Retinal pigment epithelial cell (primary cell): ENCODE data around the gene IQCN.
A peak's percentile ranks its signal among the peaks of the same experiment; 100 is the strongest.

ENCODE experiments used
- DNase-seq: peaks from one replicate; pipeline ENCODE4 v3.0.0-alpha.2; 2010; ENCODE audit warnings: low read depth
- H3K4me3 ChIP-seq: 2 replicates; pipeline ENCODE4 v1.5.1; 2011; ENCODE audit warnings: mild to moderate bottlenecking, low read length, control low read depth, moderate library complexity
- TF ChIP-seq, protein P1 (sequence below): conservative IDR thresholded peaks from 2 replicates; pipeline ENCODE4 v1.5.1; 2011; ENCODE audit warnings: low read depth, low read length, control low read depth, inconsistent platforms

The IQCN gene

GRCh38 chr19:18230941-18231734 lies 43.1 kb downstream of the IQCN start:
- no peak overlapping the region for H3K4me3 ChIP-seq

DNA sequence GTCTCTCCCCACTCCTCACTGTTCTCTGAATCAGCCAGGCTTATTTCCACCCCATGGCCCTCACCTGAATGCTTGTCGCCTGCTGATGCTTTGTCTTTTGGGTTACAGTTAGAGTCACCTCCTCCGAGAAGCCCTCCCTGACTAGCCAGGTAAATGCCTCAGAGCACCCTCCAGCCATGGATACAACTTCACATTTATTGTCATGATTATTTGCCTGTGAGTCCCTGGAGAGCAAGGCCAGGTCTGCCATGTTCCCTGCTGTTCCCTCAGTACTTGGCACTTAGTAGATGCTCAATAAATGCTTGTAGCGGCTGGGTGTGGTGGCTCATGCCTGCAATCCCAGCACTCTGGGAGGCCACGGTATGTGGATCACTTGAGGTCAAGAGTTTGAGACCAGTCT lies 44.3 kb downstream of the IQCN start:
- TF ChIP-seq, protein P1, sequence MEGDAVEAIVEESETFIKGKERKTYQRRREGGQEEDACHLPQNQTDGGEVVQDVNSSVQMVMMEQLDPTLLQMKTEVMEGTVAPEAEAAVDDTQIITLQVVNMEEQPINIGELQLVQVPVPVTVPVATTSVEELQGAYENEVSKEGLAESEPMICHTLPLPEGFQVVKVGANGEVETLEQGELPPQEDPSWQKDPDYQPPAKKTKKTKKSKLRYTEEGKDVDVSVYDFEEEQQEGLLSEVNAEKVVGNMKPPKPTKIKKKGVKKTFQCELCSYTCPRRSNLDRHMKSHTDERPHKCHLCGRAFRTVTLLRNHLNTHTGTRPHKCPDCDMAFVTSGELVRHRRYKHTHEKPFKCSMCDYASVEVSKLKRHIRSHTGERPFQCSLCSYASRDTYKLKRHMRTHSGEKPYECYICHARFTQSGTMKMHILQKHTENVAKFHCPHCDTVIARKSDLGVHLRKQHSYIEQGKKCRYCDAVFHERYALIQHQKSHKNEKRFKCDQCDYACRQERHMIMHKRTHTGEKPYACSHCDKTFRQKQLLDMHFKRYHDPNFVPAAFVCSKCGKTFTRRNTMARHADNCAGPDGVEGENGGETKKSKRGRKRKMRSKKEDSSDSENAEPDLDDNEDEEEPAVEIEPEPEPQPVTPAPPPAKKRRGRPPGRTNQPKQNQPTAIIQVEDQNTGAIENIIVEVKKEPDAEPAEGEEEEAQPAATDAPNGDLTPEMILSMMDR: no peak
- H3K4me3 ChIP-seq: no peak overlapping the region
- no peak for DNase-seq

More at GRCh38 chr19:18230941-18231734, 43.1 kb downstream of the IQCN start:
- no peak for DNase-seq
- TF ChIP-seq, protein P1: no peak

DNA sequence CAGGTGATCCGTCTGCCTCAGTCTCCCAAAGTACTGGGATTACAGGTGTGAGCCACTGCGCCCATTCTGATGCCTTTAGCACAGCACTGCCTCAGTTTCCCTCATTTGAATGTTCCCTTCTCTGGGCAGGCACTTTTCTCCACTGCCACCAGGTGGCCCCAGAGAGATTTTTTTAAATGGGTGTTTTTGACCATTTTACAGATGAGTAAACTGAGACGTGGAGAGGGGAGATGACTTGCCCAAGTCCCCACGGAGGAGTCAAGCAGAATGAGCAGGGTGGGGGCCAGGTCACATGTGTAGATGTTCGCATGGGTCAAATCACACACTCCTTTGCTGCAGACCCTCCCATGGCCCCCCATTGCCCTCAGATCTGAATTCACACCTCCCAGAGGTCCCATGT lies 44.8 kb downstream of the IQCN start:
- H3K4me3 ChIP-seq: no peak overlapping the region
- no peak for DNase-seq
- TF ChIP-seq, protein P1: peak; percentile 60

- TF ChIP-seq, protein P1: no peak
- no peak for DNase-seq
- no peak overlapping the region for H3K4me3 ChIP-seq
Observed at GRCh38 chr19:18227781-18228271, 46.4 kb downstream of the IQCN start.

- no peak for DNase-seq
- H3K4me3 ChIP-seq: no peak overlapping the region
- TF ChIP-seq, protein P1: no peak
Observed at GRCh38 chr19:18226956-18227780, 47.1 kb downstream of the IQCN start.

DNA sequence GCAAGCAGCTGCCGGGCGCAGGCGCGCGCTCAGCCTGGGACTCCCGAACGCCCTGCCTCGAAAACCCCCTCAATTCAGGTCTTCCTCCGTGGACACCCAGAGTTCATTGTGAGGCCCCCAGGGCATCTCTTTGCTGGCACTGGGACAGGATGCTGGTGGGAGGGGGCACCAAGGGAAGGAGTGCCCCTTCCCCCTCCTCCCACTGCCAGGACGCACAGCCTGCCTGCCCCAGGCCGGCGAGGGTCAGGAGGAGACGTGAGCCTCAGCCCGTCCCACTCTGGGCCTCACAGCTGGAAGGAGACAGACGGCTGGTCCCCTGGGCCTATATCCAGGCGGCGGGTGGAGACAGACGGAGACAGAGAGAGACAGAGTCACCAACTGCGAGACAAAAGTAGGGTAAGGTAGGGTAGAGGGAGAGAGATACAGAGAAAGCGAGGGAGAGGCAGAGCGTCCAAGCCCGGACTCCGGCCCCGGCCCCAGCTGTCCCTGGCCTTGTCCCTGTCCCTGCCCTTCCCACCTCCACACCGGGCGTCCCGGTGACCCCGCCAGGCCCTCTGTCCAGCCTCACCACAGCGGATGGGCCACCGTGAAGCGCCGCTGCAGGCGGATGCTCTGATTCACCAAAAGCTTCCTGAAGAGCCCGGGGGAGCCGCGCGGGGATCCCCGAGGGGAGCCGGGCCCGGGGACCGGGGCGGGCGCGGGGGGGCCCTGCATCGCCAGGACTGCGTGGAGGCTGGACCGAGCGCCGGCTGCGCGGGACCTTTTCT lies 48.4 kb downstream of the IQCN start, which contains the start of gene PDE4C:
Gene PDE4C (minus strand): TSS at position 737 of the 767 bp plus-strand sequence. CDS start 23 bp downstream, at position 714.
- TF ChIP-seq, protein P1: no peak
- DNase-seq: no peak
- no peak within 1 kb of the TSS for H3K4me3 ChIP-seq
